Tibial nerve (tissue), 4 donors: ENCODE results near the gene LPIN1. TPM values are rescaled to one million over a fixed set of nuclear protein-coding genes. Genes with fewer than 3 reads are reported as not detected.
"Not testable (repeated sequence)": the region's sequence is repeated elsewhere in the genome, so short reads cannot be mapped to it uniquely, and the experiment has no call there.

Experiments used
- DNase-seq, 2 donors: peaks; one replicate each; pipeline ENCODE4 v3.0.0-alpha.2; 2019; ENCODE audit warnings: low spot score in 2 of 2
- H3K27ac ChIP-seq, 4 donors: fragments of 200-600 bp; sonication (generic) in 3 of 4; one replicate each; pipeline ENCODE4 v1.5.1; 2017 to 2019; ENCODE audit warnings: mild to moderate bottlenecking in 1 of 4
- H3K27me3 ChIP-seq, 2 donors: fragments of 200-600 bp; sonication (generic) in 1 of 2; one replicate each; pipeline versions ENCODE4 v1.5.1 to v1.6.0; 2017 to 2019
- H3K36me3 ChIP-seq, 3 donors: fragments of 200-600 bp; sonication (generic); one replicate each; pipeline ENCODE4 v1.5.1; 2018 to 2019
- H3K4me1 ChIP-seq, 4 donors: fragments of 200-600 bp; sonication (generic) in 3 of 4; one replicate each; pipeline ENCODE4 v1.5.1; 2017 to 2019
- H3K4me3 ChIP-seq, 4 donors: fragments of 200-600 bp; sonication (generic) in 3 of 4; one replicate each; pipeline ENCODE4 v1.5.1; 2017 to 2019; ENCODE audit warnings: mild to moderate bottlenecking in 1 of 4, moderate library complexity in 1 of 4
- H3K9me3 ChIP-seq, 4 donors: fragments of 200-600 bp; sonication (generic) in 3 of 4; one replicate each; pipeline ENCODE4 v1.5.1; 2017 to 2019
- CTCF ChIP-seq, 5 experiments: fragments of 200-600 bp in 3 of 5; fragments of 450-650 bp in 2 of 5; sonication (generic) in 3 of 5; IDR thresholded peaks; one replicate each; pipeline ENCODE4 v1.5.1; 2016 to 2019; ENCODE audit warnings: antibody characterized with exemption in 5 of 5, mild to moderate bottlenecking in 3 of 5, moderate library complexity in 2 of 5
- EP300 ChIP-seq, 2 donors: sonication (generic); formaldehyde crosslinking; IDR thresholded peaks; one replicate each; pipeline ENCODE4 v1.6.1; 2017; ENCODE audit warnings: antibody characterized with exemption in 2 of 2, mild to moderate bottlenecking in 1 of 2
- POLR2A ChIP-seq, 2 donors: fragments of 450-650 bp; IDR thresholded peaks; one replicate each; pipeline ENCODE4 v1.6.1; 2017; ENCODE audit warnings: antibody characterized with exemption in 2 of 2, mild to moderate bottlenecking in 2 of 2, moderate library complexity in 2 of 2
- WGBS, 2 donors: methylation state at CpG; one replicate each; pipeline ENCODE4 v1.1.5; 2018; 5-methylcytosine and 5-hydroxymethylcytosine counted together
- total RNA-seq, 4 donors: library from RNA; depleted of rRNA; stranded (reverse); fragments of >200 nt; gene quantifications; one replicate each; pipeline ENCODE4 v1.1.0, GENCODE V29; 2016

LPIN1 gene
- total RNA-seq, 4 donors from 2014 or later, result 170 to 202 (median 172) TPM

- DNase-seq, result no peak
- no peaks in the 10 kb centered on the region for H3K27me3 ChIP-seq
- H3K36me3 ChIP-seq, result no peaks in the 10 kb centered on the region
- peaks cover 0 to 83% (median 42%) of the 10 kb centered on the region in 4 donors for H3K4me1 ChIP-seq
- no peaks in the 10 kb centered on the region for H3K9me3 ChIP-seq
- peak overlapping the region; percentile 1 to 79 (median 70) for H3K27ac ChIP-seq
- peak overlapping the region in 1 of 4 donors; percentile 4 for H3K4me3 ChIP-seq
- 41 to 62% methylated on average over 15 of the region's 15 CpGs for WGBS, 2 donors
- TF ChIP-seq EP300 (IDR thresholded peaks at IDR 0.05), result no peak
- TF ChIP-seq CTCF (IDR thresholded peaks at IDR 0.05), result no peak
- TF ChIP-seq POLR2A (IDR thresholded peaks at IDR 0.05), result no peak
Observed at GRCh38 chr2:11753886-11754699, 7.7 kb downstream of the LPIN1 start.

- no peak overlapping the region for H3K4me3 ChIP-seq
- H3K27me3 ChIP-seq, result no peaks in the 10 kb centered on the region
- H3K4me1 ChIP-seq, result peaks cover 0 to 77% (median 36%) of the 10 kb centered on the region in 4 donors
- no peak for TF ChIP-seq POLR2A (IDR thresholded peaks at IDR 0.05)
- TF ChIP-seq CTCF (IDR thresholded peaks at IDR 0.05), result no peak
- no peak for TF ChIP-seq EP300 (IDR thresholded peaks at IDR 0.05)
- DNase-seq, result no peak
- H3K36me3 ChIP-seq, result no peaks in the 10 kb centered on the region
- no peaks in the 10 kb centered on the region for H3K9me3 ChIP-seq
- 33 to 49% methylated on average over 2 of the region's 2 CpGs for WGBS, 2 donors
- peak overlapping the region in 3 of 4 donors; percentile 69 to 79 (median 70) for H3K27ac ChIP-seq
Observed at GRCh38 chr2:11754700-11755015, 8.2 kb downstream of the LPIN1 start.

GRCh38 chr2:11757101-11757500, 10.7 kb downstream of the LPIN1 start:
- Histone ChIP-seq H3K36me3 (no peaks in the 10 kb centered on the region), H3K4me1 (peaks cover 0 to 54% (median 27%) of the 10 kb centered on the region in 4 donors), H3K27ac (peak overlapping the region in 3 of 4 donors; percentile 2 to 79 (median 29)), H3K9me3 (no peaks in the 10 kb centered on the region), H3K27me3 (no peaks in the 10 kb centered on the region), H3K4me3 (no peak overlapping the region)
- no peak for DNase-seq
- 64 to 74% methylated on average over 4 of the region's 4 CpGs for WGBS, 2 donors
- TF ChIP-seq POLR2A (IDR thresholded peaks at IDR 0.05), result no peak
- no peak for TF ChIP-seq CTCF (IDR thresholded peaks at IDR 0.05)
- TF ChIP-seq EP300 (IDR thresholded peaks at IDR 0.05), result no peak

GRCh38 chr2:11758187-11758586, 11.8 kb downstream of the LPIN1 start:
- Histone ChIP-seq H3K27me3 (no peaks in the 10 kb centered on the region), H3K27ac (peak overlapping the region in 1 of 4 donors; percentile 38), H3K9me3 (no peaks in the 10 kb centered on the region), H3K4me1 (peaks cover 0 to 51% (median 22%) of the 10 kb centered on the region in 4 donors), H3K36me3 (peaks cover 0 to 6% (median 0%) of the 10 kb centered on the region in 3 donors), H3K4me3 (no peak overlapping the region)
- no peak for TF ChIP-seq CTCF (IDR thresholded peaks at IDR 0.05)
- no peak for TF ChIP-seq POLR2A (IDR thresholded peaks at IDR 0.05)
- no peak for TF ChIP-seq EP300 (IDR thresholded peaks at IDR 0.05)
- 95% methylated on average over 4 of the region's 4 CpGs for WGBS, 2 donors
- DNase-seq, result no peak

GRCh38 chr2:11758647-11759046, 12.2 kb downstream of the LPIN1 start:
- Histone ChIP-seq H3K27ac (peak overlapping the region in 1 of 4 donors; percentile 38), H3K4me1 (peaks cover 0 to 47% (median 18%) of the 10 kb centered on the region in 4 donors), H3K27me3 (no peaks in the 10 kb centered on the region), H3K4me3 (no peak overlapping the region), H3K9me3 (no peaks in the 10 kb centered on the region), H3K36me3 (peaks cover 0 to 9% (median 0%) of the 10 kb centered on the region in 3 donors)
- 51 to 58% methylated on average over 4 of the region's 4 CpGs for WGBS, 2 donors
- DNase-seq, result no peak
- TF ChIP-seq POLR2A (IDR thresholded peaks at IDR 0.05) (no peak), EP300 (IDR thresholded peaks at IDR 0.05) (no peak), CTCF (IDR thresholded peaks at IDR 0.05) (no peak)

- not testable (repeated sequence) for H3K27ac ChIP-seq, H3K9me3 ChIP-seq, H3K4me3 ChIP-seq, H3K27me3 ChIP-seq, H3K36me3 ChIP-seq, DNase-seq
- H3K4me1 ChIP-seq, result peaks cover 0 to 40% (median 12%) of the 10 kb centered on the region in 4 donors
- WGBS, 2 donors, result 83 to 86% methylated on average over 10 to 17 of the region's 32 CpGs
Observed at GRCh38 chr2:11759182-11759975, 12.9 kb downstream of the LPIN1 start.
